CD4-positive, alpha-beta T cell treated with Interferon gamma for 1 hour (primary cell): Measurements from ENCODE around the gene ADAD1.
"Not testable (repeated sequence)": the region's sequence is repeated elsewhere in the genome, so short reads cannot be mapped to it uniquely, and the experiment has no call there.

Source experiments
- DNase-seq: peaks from one replicate; pipeline ENCODE4 v3.0.0-alpha.2; 2020

The ADAD1 gene

GRCh38 chr4:122378711-122379110 is at the start of gene ADAD1:
ADAD1 (plus strand) TSS chr4:122379011; CDS start chr4:122380070, 1,059 bp downstream.
- DNase-seq, result no peak

GRCh38 chr4:122329876-122330565 is 48.8 kb upstream of the ADAD1 start:
- no peak for DNase-seq

GRCh38 chr4:122331195-122331594 is 47.6 kb upstream of the ADAD1 start:
- no peak for DNase-seq

- DNase-seq, result no peak
These were observed 44.0 kb upstream of the ADAD1 start for GRCh38 chr4:122334828-122335227.

- DNase-seq, result no peak
These were observed 36.9 kb upstream of the ADAD1 start for GRCh38 chr4:122341886-122342285.

- no peak for DNase-seq
These were observed 32.8 kb upstream of the ADAD1 start for GRCh38 chr4:122346036-122346435.

GRCh38 chr4:122346503-122346902 is 32.3 kb upstream of the ADAD1 start:
- no peak for DNase-seq

- DNase-seq, result no peak
These were observed 22.4 kb upstream of the ADAD1 start for GRCh38 chr4:122356317-122356808.

- no peak for DNase-seq
These were observed 18.1 kb upstream of the ADAD1 start for GRCh38 chr4:122360754-122361153.

- DNase-seq, result no peak
These were observed 14.0 kb upstream of the ADAD1 start for GRCh38 chr4:122364700-122365404.

GRCh38 chr4:122368786-122369185 is 10.0 kb upstream of the ADAD1 start:
- DNase-seq, result not testable (repeated sequence)

- DNase-seq, result no peak
These were observed 1.5 kb upstream of the ADAD1 start for GRCh38 chr4:122377352-122377751.

- no peak for DNase-seq
These were observed 428 bp downstream of the ADAD1 start for GRCh38 chr4:122379239-122379638.

GRCh38 chr4:122383341-122383740 is 4.5 kb downstream of the ADAD1 start:
- no peak for DNase-seq

- DNase-seq, result no peak
These were observed 5.4 kb downstream of the ADAD1 start for GRCh38 chr4:122384245-122384644.

- no peak for DNase-seq
These were observed 14.5 kb downstream of the ADAD1 start for GRCh38 chr4:122393276-122393675.

GRCh38 chr4:122403861-122404260 is 25.1 kb downstream of the ADAD1 start:
- no peak for DNase-seq

GRCh38 chr4:122412547-122412946 is 33.7 kb downstream of the ADAD1 start:
- DNase-seq, result no peak

GRCh38 chr4:122423246-122423645 is 44.4 kb downstream of the ADAD1 start:
- no peak for DNase-seq

GRCh38 chr4:122431351-122431750 is 52.5 kb downstream of the ADAD1 start:
- no peak for DNase-seq

GRCh38 chr4:122434285-122434684 is 55.5 kb downstream of the ADAD1 start:
- no peak for DNase-seq

- DNase-seq, result no peak
These were observed 72.0 kb downstream of the ADAD1 start for GRCh38 chr4:122450847-122451246.

- no peak for DNase-seq
These were observed 74.7 kb downstream of the ADAD1 start for GRCh38 chr4:122453384-122453995.
